SHP77 (cell line): Measurements from ENCODE around the gene ZMYND8.
"Not testable (repeated sequence)": the region's sequence is repeated elsewhere in the genome, so short reads cannot be mapped to it uniquely, and the experiment has no call there.

Source experiments
- DNase-seq, 2 experiments: peaks; one replicate each; lab custom pipeline; 2025; lab: John Stamatoyannopoulos, UW

The ZMYND8 gene

GRCh38 chr20:47310729-47311128 lies 45.8 kb downstream of the ZMYND8 start:
- no peak for DNase-seq

DNA sequence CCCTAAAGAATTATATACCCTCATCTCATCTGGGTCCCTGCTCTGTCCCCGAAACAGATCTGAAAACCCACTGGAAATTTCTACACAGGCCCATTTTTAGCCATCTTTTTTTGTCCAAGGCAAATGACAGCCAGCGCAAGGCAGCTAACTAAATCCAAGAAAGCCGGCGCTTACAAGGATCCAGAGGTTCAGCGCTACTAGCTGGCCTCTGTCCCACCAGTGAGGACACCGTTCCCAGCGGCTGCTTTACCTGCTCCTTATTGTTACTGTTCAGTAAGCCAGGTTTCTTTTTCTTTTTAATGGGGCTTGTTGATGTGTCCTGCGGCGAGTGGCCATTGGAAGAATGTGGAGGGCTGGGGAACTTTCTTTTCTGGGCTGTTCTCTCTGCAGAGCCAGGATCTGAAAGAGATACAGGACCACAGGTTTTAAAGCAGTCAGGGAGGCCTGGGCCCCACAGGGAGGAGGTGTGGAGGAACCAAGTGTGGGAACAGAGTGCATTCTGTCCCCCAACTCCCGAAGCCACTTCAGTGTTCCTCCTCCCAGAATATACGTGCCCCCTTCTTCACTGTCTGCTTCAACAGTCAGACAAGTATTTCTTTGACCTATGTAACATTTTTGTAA lies 46.6 kb downstream of the ZMYND8 start:
- DNase-seq: no peak

GRCh38 chr20:47309394-47309793 lies 47.1 kb downstream of the ZMYND8 start:
- no peak for DNase-seq

DNA sequence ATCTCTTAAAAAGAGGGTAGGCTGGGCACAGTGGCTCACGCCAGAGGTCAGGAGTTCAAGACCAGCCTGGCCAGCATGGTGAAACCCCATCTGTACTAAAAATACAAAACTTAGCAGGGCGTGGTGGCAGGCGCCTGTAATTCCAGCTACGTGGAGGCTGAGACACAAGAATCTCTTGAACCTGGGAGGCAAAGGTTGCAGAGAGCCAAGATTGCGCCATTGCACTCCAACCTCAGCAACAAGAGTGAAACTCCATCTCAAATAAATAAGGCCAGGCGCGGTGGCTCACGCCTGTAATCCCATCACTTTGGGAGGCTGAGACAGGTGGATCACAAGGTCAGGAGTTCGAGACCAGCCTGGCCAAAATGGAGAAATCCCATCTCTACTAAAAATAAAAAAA lies 48.9 kb downstream of the ZMYND8 start:
- DNase-seq: not testable (repeated sequence)

DNA sequence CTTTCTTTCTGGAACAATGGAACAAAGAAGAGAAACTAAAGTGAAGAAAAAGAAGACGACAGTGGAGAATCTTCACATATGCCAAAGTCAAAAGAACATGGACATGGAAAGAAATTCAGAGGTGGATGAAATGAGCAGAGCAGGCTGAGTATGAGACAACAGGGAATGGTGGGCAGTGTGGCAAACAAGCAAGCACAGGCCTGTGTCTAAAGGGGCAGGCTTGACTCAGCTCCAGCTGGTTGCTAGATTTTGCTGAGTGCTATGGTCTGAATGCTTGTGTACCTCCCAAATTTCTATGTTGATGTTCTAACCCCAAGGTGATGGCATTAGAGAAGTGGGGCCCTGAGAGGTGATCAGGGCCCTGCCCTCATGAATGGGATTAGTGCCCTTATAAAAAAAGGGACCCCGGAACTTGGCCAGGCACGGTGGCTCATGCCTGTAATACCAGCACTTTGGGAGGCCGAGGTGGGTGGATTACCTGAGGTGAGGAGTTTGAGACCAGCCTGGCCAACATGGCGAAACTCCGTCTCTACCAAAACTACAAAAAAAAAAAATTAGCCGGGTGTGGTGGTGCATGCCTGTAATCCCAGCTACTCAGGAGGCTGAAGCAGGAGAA lies 49.6 kb downstream of the ZMYND8 start:
- no peak for DNase-seq

GRCh38 chr20:47306095-47306494 lies 50.4 kb downstream of the ZMYND8 start:
- DNase-seq: no peak

- no peak for DNase-seq
Observed at GRCh38 chr20:47305667-47306066, 50.8 kb downstream of the ZMYND8 start.

DNA sequence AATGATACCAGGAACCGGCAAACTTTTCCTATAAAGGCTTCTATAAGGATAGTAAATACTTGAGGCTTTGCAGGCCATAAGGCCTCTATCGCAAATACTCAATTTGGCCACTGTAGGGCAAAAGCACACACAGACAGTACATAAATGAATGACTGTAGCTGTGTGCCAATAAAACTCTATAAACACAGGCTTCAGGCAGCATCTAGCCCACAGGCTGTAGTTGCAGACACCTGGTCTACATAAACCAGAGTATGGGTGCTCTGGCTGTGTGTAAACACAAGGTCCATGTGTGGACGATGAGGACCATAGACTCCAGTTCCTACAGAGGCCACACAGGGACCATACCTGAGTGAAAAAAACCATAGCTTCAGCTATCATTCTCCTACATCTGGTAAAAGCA lies 52.2 kb downstream of the ZMYND8 start:
- peak; percentile 52 to 58 for DNase-seq

GRCh38 chr20:47303736-47304135 lies 52.8 kb downstream of the ZMYND8 start:
- DNase-seq: no peak

- DNase-seq: no peak
Observed at GRCh38 chr20:47300071-47300470, 56.4 kb downstream of the ZMYND8 start.

GRCh38 chr20:47298624-47299023 lies 57.9 kb downstream of the ZMYND8 start:
- no peak for DNase-seq

DNA sequence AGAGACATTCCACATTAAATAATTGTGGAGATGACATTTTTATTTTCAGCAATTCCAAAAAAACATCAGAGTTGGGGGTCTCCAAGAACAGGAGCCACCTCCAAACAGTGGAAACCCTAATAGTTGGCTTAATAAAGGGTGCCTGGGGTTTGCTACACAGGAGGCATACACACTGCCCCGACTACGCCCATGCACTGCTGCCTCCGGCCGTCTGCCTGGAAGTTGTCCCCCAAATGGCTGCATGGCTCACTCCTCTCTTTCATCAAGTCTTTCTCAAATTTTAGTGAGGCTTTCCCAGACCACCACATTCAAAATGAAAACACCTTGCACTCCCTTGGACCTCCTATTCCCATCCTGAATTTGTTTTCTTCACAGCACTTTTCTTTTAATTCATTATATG lies 58.8 kb downstream of the ZMYND8 start:
- DNase-seq: no peak

DNA sequence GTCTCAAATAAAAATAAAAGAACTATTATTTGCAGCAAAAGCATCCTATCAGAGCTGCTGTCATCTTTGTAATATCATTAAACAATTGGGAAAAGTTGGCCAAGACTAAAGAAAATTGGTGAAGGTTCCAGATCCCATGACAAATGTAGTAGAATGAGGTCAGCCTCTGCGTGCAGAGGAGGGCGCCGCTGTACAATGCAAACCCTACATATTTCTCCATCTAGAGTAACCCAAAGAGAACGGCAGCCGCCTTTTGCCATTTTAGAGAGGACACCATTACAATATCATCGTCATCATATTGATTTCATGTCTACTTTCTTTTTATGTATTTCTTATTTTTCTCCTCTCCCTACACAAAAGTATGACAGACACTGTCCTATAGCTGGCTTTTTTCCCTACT lies 59.5 kb downstream of the ZMYND8 start:
- DNase-seq: no peak

DNA sequence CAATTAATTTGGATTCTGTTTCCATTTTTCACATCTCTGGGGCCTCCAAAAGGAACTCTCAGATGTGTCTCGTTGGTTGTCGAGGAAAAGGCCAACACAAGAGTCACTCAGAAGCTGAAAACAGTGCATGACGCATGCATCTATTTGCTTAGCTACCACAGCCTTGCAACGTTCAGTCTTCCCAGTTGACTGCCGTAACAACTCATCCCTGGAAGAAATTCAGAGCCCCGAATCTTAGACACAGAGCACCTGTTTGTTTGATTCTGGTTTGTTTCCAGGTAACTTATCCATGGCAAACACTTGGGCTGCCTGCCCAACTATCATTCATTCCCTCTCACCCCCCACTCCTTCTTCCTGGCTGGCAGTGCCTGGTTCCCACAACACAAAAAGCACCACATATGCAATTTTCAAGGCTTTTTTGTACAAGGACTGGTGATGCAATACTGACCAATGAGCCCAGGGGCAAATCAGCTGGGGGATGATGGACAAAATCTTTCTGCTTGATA lies 60.5 kb downstream of the ZMYND8 start:
- DNase-seq: no peak

DNA sequence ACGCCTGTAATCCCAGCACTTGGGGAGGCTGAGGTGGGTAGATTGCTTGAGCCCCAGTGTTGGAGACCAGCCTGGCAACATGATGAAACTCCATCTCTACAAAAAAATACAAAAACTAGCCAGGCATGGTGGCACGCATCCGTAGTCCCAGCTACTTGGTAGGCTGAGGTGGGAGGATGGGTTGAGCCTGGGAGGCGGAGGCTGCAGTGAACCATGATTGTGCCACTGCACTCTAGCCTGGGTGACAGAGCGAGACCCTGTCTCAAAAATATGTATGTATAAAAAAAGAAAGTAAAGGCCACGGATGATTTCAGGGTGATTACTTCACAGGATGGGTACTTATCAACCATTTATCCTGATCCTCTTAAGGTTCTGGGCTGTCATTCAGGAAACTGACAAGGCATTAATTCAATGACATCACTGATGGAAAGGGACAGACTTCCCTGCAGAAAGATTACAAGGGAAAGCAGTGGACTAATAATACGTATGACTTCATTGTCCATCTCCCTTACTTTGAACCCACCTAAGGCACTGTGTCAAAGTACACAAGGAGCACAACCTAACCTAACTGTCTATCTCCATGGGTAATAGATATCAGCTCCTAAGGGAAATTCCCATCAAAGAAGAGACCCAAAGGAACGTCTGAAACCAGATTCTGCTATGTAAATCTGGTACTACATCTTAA lies 61.2 kb downstream of the ZMYND8 start:
- DNase-seq: no peak

GRCh38 chr20:47293631-47294030 lies 62.9 kb downstream of the ZMYND8 start:
- DNase-seq: no peak

DNA sequence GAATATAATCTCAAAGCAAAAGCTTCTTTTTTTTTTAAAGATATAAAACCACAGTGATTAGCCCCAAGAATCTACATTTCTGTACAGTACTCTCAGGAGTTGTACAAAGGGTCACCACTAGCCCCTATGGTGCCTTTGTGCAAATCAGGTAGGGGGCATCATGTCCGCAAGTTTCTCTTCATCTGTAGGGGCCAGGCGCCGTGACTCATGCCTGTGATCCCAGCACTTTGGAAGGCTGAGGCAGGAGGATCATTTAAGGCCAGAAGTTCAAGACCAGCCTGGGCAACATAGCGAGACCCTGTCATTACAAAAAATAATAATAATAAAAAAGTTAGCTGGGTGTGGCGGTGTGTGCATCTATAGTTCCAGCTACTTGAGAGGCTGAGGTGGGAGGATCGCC lies 63.9 kb downstream of the ZMYND8 start:
- no peak for DNase-seq

DNA sequence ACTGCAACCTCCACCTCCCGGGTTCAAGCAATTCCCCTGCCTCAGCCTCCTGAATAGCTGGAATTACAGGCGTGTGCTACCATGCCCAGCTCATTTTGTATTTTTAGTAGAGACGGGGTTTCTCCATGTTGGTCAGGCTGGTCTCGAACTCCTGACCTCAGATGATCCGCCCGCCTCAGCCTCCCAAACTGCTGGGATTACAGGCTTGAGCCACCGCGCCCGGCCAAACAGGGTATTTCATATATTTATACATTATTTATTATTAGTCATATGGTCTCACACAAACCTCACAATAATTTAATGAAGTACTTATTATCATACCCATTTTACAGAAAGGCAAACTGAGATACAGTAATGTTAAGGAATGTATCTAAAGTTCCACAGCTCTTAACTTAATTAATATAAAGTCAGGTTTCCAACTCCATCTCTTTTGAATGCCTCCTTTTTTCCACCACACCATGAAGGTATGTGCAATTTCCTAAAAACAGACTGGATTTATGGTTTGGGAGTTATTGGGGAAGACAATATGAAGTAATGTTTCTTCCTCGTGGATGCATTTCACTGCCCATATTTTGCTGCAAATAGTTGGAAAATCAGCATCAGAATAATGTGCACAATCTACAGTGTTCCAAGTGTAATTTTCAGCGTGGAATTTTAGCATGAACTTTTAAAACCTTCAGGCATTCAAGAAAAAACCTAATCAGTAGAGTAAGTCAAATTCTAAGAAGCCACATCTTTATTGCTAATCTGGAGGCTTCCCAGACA lies 65.7 kb downstream of the ZMYND8 start:
- no peak for DNase-seq

DNA sequence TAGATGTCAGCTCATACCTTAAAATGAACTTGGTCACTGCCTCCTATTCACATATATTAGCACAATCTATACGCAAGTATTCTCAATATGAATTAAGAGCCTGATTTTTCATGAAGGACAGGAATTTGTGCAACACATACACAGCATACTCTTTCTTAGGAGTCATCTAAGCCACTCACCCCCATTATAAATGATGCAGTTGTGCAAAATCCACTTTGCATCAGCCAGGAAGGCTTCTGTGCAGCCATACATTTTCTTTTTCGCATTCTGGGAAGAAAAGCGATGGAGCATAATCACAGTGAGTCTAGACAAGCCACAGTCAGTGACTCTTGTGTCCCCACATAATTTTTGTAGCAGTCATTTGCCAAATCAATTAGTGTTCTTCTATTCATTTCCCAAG lies 66.5 kb downstream of the ZMYND8 start:
- no peak for DNase-seq

- DNase-seq: no peak
Observed at GRCh38 chr20:47289096-47289495, 67.4 kb downstream of the ZMYND8 start.

- DNase-seq: not testable (repeated sequence)
Observed at GRCh38 chr20:47288530-47288929, 68.0 kb downstream of the ZMYND8 start.

DNA sequence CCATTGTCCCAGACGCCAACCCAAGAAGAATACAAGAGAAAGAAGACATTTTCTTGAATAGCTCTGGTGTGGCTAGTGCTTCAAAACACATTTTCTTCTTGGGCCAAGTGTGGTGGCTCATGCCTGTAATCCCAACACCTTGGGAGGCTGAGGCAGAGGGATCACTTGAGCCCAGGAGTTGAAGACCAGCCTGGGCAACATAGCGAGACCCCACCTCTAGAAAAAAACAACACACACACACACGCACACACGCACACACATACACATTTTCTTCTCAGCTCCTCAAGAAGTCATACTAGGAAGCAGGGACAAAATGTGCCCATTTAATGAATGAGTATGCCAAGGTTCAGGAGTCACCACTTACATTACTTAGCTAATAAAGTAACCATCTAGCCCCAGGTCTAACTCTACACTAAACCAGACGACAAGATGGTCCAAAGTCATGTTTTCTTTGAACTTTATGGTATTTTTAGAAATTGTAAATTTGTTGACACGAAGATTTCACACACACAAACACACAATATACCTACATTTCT lies 68.8 kb downstream of the ZMYND8 start:
- no peak for DNase-seq
